GM12891 (cell line): ENCODE data around the gene FOSB.

Experiments used
- PAX5 ChIP-seq: IDR thresholded peaks from 2 replicates; pipeline ENCODE4 v1.6.1; 2011; ENCODE audit warnings: low read length, moderate library complexity, mild to moderate bottlenecking; ENCODE audit not compliant: insufficient read depth, severe bottlenecking
- POLR2A ChIP-seq: IDR thresholded peaks from 2 replicates; pipeline ENCODE4 v1.6.1; 2011; ENCODE audit warnings: low read depth, low read length, control low read depth

- TF ChIP-seq POLR2A (no peak), PAX5 (no peak)
Observed at GRCh38 chr19:45473682-45474605, 6.1 kb downstream of the FOSB start.
